VCaP (cell line): ENCODE data around the gene ZSWIM2.
"Not testable (repeated sequence)": the region's sequence is repeated elsewhere in the genome, so short reads cannot be mapped to it uniquely, and the experiment has no call there.

Source experiments
- H3K27ac ChIP-seq: fragments of 450-650 bp; 2 replicates; pipeline ENCODE4 v1.5.1; 2017
- TF ChIP-seq, protein P1 (sequence below): fragments of 450-650 bp; conservative IDR thresholded peaks from 2 replicates; pipeline ENCODE4 v1.5.1; 2017; ENCODE audit warnings: mild to moderate bottlenecking, moderate library complexity

ZSWIM2 gene

DNA sequence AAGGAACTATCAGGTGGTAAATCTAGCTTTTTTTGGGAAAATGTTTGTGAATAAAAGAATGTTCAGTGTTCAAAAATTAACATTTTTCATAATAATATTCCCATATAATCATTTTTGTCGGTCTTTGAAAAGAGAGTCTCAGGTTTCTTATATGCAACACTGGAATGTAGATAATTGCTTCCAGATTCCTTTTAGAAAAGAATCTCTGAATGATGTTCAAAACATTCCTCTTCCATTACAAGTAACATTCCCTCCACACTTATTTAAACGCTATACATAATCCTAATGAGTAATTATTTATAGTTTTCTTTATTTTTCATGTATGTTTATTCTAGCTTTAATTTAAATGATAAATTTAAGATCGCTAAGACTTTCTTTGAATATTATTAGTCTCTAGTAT is 7.0 kb downstream of the ZSWIM2 start:
- H3K27ac ChIP-seq: no peak overlapping the region
- TF ChIP-seq, protein P1, sequence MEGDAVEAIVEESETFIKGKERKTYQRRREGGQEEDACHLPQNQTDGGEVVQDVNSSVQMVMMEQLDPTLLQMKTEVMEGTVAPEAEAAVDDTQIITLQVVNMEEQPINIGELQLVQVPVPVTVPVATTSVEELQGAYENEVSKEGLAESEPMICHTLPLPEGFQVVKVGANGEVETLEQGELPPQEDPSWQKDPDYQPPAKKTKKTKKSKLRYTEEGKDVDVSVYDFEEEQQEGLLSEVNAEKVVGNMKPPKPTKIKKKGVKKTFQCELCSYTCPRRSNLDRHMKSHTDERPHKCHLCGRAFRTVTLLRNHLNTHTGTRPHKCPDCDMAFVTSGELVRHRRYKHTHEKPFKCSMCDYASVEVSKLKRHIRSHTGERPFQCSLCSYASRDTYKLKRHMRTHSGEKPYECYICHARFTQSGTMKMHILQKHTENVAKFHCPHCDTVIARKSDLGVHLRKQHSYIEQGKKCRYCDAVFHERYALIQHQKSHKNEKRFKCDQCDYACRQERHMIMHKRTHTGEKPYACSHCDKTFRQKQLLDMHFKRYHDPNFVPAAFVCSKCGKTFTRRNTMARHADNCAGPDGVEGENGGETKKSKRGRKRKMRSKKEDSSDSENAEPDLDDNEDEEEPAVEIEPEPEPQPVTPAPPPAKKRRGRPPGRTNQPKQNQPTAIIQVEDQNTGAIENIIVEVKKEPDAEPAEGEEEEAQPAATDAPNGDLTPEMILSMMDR: no peak

DNA sequence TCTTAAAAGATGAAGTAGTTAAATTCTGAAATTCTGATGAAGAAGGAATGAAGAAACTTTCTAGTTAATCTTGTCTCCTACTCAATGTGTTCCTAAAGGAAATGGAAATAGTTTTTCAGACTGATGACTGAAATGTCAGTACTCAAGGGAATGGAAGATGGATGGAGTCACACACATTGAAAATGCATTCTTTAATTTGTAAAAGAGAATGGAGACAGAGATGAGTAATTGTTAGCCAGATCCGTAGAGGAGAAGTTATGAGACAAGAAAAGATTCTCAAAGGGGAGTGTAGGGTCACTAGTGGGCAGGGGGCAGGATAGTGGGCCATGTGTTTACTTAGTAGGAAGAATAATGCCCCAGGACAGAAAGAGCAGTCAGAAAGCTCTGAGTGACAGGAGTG is 13.3 kb downstream of the ZSWIM2 start:
- TF ChIP-seq, protein P1: no peak
- H3K27ac ChIP-seq: no peak overlapping the region

DNA sequence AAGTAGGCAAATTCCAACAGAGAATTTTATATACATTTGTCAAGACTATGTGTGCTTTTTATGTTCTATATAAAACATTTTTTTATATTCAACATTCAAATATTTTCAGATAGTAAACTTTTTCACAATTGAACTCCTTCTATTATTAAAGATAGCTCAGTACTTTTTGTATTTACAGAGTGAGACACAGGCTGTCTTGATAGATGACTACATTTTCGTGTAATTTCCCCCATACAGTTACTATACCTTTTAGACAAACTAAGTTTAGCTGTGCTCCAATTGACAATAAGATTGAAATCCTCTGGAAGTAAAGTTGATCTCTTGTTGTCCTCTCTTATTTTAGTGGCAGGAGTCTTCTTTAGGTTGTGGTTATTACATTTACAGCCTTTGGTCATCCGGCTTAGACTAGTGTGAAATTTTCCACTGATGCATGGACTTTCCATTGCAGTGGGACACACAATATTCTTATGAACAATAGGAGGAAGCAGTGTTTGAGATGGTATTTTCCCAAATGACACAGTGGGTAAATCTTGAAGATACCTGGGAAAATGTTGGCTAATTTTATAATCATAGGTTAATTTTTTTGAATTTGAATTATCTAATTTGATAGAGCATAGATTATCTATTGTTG is 21.0 kb downstream of the ZSWIM2 start:
- TF ChIP-seq, protein P1: no peak
- H3K27ac ChIP-seq: no peak overlapping the region

DNA sequence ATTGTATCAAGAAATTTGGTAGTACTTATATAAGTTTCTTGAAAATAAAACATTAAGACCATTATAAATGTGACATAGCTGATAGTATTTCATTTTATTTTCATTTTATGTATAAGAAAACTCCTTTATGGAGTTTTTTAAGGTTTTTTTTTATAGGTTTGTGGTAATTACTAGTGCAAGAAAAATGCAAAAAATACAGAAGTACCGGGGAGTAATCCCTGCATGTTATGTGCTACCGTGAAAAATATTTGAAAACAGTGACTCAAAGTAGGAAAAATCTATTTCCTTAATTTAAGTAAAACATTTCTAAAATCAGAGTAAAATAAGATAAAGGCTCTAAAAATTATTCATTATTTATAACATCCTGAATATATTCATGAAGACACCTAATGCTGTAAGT is 21.6 kb downstream of the ZSWIM2 start:
- TF ChIP-seq, protein P1: no peak
- H3K27ac ChIP-seq: no peak overlapping the region

DNA sequence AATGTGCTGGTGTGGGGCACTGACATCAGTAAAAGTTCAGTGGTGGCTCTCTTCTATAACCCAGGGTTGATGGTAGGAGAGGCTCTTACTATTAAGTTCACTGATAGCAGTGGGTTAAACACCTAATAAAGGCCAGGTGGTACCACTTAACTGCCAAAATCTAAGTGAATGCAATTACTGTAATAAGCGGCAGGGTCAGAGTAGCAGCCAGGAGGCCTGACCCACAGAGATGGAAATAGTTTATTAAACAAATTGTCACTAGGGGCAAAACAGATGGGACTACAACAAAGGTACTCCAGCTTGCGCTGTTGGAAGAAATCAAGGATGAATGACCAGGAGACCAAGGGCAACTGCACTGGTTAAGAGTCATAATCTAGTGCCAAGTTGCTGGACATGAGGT is 26.6 kb downstream of the ZSWIM2 start:
- no peak overlapping the region for H3K27ac ChIP-seq
- TF ChIP-seq, protein P1: no peak

DNA sequence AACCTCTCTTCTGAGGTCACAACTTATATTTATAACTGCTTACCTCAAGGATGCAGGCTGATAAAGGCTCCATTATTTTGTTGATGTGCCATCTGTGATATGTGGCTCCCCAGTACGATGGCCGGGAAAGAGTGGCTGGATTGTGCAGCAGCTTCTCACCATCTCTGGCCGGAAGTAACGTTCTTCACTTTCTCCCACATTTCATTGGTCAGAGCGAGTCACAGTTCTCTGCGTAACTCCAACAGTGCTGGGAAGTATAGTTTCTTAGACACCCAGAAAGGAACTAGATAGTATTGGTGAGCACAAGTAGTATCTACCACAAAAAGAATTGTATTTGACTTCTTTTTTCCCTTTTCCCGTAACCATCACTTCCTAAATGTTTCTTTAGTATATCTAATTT is 28.7 kb downstream of the ZSWIM2 start:
- H3K27ac ChIP-seq: no peak overlapping the region
- TF ChIP-seq, protein P1: no peak

DNA sequence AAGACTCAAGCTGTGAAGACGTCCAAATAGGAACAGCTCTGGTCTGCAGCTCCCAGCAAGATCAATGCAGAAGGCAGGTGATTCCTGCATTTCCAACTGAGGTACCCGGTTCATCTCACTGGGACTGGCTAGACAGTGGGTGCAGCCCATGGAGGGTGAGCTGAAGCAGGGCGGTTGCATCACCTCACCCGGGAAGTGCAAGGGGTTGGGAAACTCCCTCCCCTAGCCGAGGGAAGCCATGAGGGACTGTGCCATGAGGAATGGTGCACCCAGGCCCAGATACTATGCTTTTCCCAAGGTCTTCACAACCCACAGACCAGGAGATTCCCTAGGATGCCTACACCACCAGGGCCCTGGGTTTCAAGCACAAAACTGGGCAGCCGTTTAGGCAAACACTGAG is 37.2 kb downstream of the ZSWIM2 start:
- not testable (repeated sequence) for H3K27ac ChIP-seq

DNA sequence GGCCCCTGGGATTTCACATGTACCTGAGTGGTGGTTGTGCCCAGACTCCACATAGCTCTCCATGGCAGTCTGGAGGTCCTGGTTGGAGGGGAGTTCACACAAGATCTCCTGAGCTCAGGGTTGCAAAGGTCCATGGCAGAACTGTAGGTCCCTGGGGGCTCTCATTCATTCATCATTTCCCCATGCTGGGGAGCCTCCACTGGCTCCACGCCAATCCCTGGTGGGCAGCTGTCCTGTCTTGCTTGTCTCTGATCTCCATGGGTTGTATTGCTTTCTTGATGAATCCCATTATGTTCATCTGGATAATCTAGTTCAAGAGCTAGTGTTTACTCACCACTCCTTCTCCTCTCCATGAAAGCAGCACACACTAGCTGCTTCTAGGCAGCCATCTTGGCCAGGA is 42.4 kb downstream of the ZSWIM2 start:
- no peak overlapping the region for H3K27ac ChIP-seq
- TF ChIP-seq, protein P1: no peak

DNA sequence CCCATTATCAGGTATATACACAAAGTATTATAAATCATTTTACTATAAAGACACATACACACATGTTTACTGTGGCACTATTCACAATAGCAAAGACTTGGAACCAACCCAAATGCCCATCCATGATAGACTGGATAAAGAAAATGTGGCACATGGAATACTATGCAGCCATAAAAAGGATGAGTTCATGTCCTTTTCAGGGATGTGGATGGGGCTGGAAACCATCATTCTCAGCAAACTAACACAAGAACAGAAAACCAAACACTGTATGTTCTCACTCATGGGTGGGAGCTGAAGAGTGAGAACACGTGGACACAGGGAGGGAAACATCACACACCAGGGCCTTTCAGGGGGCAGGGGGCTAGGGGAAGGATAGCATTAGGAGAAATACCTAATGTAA is 50.4 kb downstream of the ZSWIM2 start:
- H3K27ac ChIP-seq: not testable (repeated sequence)
